AG10803 (cell line): ENCODE data around the gene CAMSAP1.

Experiments used
- DNase-seq: peaks from one replicate; pipeline ENCODE4 v3.0.0; 2010; ENCODE audit warnings: low read depth
- H3K4me3 ChIP-seq: 2 replicates; pipeline ENCODE4 v1.5.1; 2011; ENCODE audit warnings: mild to moderate bottlenecking, low read length, control low read depth
- CTCF ChIP-seq: conservative IDR thresholded peaks from 2 replicates; pipeline ENCODE4 v1.5.1; 2011; ENCODE audit warnings: mild to moderate bottlenecking, low read length, control low read depth, inconsistent platforms

CAMSAP1 gene

GRCh38 chr9:135850737-135851136 lies 56.6 kb downstream of the CAMSAP1 start:
- no peak overlapping the region for H3K4me3 ChIP-seq
- DNase-seq: no peak
- TF ChIP-seq CTCF: no peak

GRCh38 chr9:135849181-135849580 lies 58.2 kb downstream of the CAMSAP1 start:
- H3K4me3 ChIP-seq: no peak overlapping the region
- TF ChIP-seq CTCF: no peak
- DNase-seq: no peak

GRCh38 chr9:135848341-135849047 lies 58.9 kb downstream of the CAMSAP1 start:
- no peak for TF ChIP-seq CTCF
- no peak for DNase-seq
- H3K4me3 ChIP-seq: no peak overlapping the region

GRCh38 chr9:135847833-135848232 lies 59.5 kb downstream of the CAMSAP1 start:
- DNase-seq: no peak
- no peak overlapping the region for H3K4me3 ChIP-seq
- TF ChIP-seq CTCF: no peak

GRCh38 chr9:135840539-135840938 lies 66.8 kb downstream of the CAMSAP1 start:
- TF ChIP-seq CTCF: no peak
- no peak for DNase-seq
- no peak overlapping the region for H3K4me3 ChIP-seq

GRCh38 chr9:135840107-135840506 lies 67.2 kb downstream of the CAMSAP1 start:
- no peak for TF ChIP-seq CTCF
- DNase-seq: no peak
- H3K4me3 ChIP-seq: no peak overlapping the region

- no peak for TF ChIP-seq CTCF
- DNase-seq: no peak
- no peak overlapping the region for H3K4me3 ChIP-seq
These were observed 67.8 kb downstream of the CAMSAP1 start for GRCh38 chr9:135839516-135839915.
